ENCODE measurements around the gene SNAP25.

Gene SNAP25

GRCh38 chr20:10259166-10259565 lies 40.5 kb downstream of the SNAP25 start:
- no peak overlapping the region for H3K4me3 ChIP-seq (ENCODE audit: low read depth, low read length)
- DNase-seq (ENCODE audit: low read depth): no peak
- no peak for TF ChIP-seq CTCF (IDR thresholded peaks at IDR 0.05; ENCODE audit: control insufficient read depth, extremely low read depth, insufficient read depth)

GRCh38 chr20:10260316-10260715 lies 41.7 kb downstream of the SNAP25 start:
- no peak for TF ChIP-seq CTCF (IDR thresholded peaks at IDR 0.05; ENCODE audit: control insufficient read depth, extremely low read depth, insufficient read depth)
- no peak for DNase-seq (ENCODE audit: low read depth)
- no peak overlapping the region for H3K4me3 ChIP-seq (ENCODE audit: low read depth, low read length)

- no peak for TF ChIP-seq CTCF (IDR thresholded peaks at IDR 0.05; ENCODE audit: control insufficient read depth, extremely low read depth, insufficient read depth)
- no peak overlapping the region for H3K4me3 ChIP-seq (ENCODE audit: low read depth, low read length)
- no peak for DNase-seq (ENCODE audit: low read depth)
Measured at GRCh38 chr20:10261702-10262101, 43.1 kb downstream of the SNAP25 start.

- no peak overlapping the region for H3K4me3 ChIP-seq (ENCODE audit: low read depth, low read length)
- DNase-seq (ENCODE audit: low read depth): no peak
- TF ChIP-seq CTCF (IDR thresholded peaks at IDR 0.05; ENCODE audit: control insufficient read depth, extremely low read depth, insufficient read depth): no peak
Measured at GRCh38 chr20:10263385-10264165, 44.9 kb downstream of the SNAP25 start.

- no peak for DNase-seq (ENCODE audit: low read depth)
- no peak overlapping the region for H3K4me3 ChIP-seq (ENCODE audit: low read depth, low read length)
- TF ChIP-seq CTCF (IDR thresholded peaks at IDR 0.05; ENCODE audit: control insufficient read depth, extremely low read depth, insufficient read depth): no peak
Measured at GRCh38 chr20:10264166-10264558, 45.5 kb downstream of the SNAP25 start.

- no peak for DNase-seq (ENCODE audit: low read depth)
- TF ChIP-seq CTCF (IDR thresholded peaks at IDR 0.05; ENCODE audit: control insufficient read depth, extremely low read depth, insufficient read depth): no peak
Measured at GRCh38 chr20:10268636-10269035, 50.0 kb downstream of the SNAP25 start.

GRCh38 chr20:10270630-10271029 lies 52.0 kb downstream of the SNAP25 start:
- H3K4me3 ChIP-seq (ENCODE audit: low read depth, low read length): no peak overlapping the region
- no peak for DNase-seq (ENCODE audit: low read depth)
- TF ChIP-seq CTCF (IDR thresholded peaks at IDR 0.05; ENCODE audit: control insufficient read depth, extremely low read depth, insufficient read depth): no peak

More at GRCh38 chr20:10268636-10269035, 50.0 kb downstream of the SNAP25 start:
- H3K4me3 ChIP-seq (ENCODE audit: low read depth, low read length): no peak overlapping the region
